Measurements from ENCODE around the gene TSACC. TPM values are rescaled to one million over a fixed set of nuclear protein-coding genes. Genes with fewer than 3 reads are reported as not detected.
A peak's percentile ranks its signal among the peaks of the same experiment; 100 is the strongest.
"Not testable (repeated sequence)": the region's sequence is repeated elsewhere in the genome, so short reads cannot be mapped to it uniquely, and the experiment has no call there.

Gene TSACC
- total RNA-seq (2014; rRNA removed; shearing (Covaris generic)) = not detected in 2 replicates

GRCh38 chr1:156338180-156338976 is at the start of gene TSACC, which contains the start of gene CCT3:
Gene TSACC (plus strand): TSS chr1:156338526. CDS start chr1:156339758, 1,232 bp downstream.
Gene CCT3 (minus strand): TSS chr1:156338292. CDS start chr1:156338184, 108 bp downstream.
- DNase-seq (ENCODE audit: low spot score) = peak; percentile 100
- in situ Hi-C loops (cut with HindIII; ENCODE audit: low sequenced_read_pairs) = no loop called here

- in situ Hi-C loops (cut with HindIII; ENCODE audit: low sequenced_read_pairs) = no loop called here
- no peak for DNase-seq (ENCODE audit: low spot score)
Observed at GRCh38 chr1:156289857-156290256, 48.5 kb upstream of the TSACC start.

GRCh38 chr1:156291226-156292061 is 46.9 kb upstream of the TSACC start:
- in situ Hi-C loops (cut with HindIII; ENCODE audit: low sequenced_read_pairs) = no loop called here
- peak; percentile 87 for DNase-seq (ENCODE audit: low spot score)

- in situ Hi-C loops (cut with HindIII; ENCODE audit: low sequenced_read_pairs) = no loop called here
- DNase-seq (ENCODE audit: low spot score) = no peak
Observed at GRCh38 chr1:156293098-156293434, 45.3 kb upstream of the TSACC start.

GRCh38 chr1:156293895-156294294 is 44.4 kb upstream of the TSACC start:
- DNase-seq (ENCODE audit: low spot score) = no peak
- in situ Hi-C loops (cut with HindIII; ENCODE audit: low sequenced_read_pairs) = no loop called here

- DNase-seq (ENCODE audit: low spot score) = peak; percentile 72
- in situ Hi-C loops (cut with HindIII; ENCODE audit: low sequenced_read_pairs) = no loop called here
Observed at GRCh38 chr1:156295391-156295947, 42.9 kb upstream of the TSACC start, which contains the start of gene GLMP. Gene GLMP (minus strand): TSS chr1:156295679. CDS start chr1:156295645, 34 bp downstream.

GRCh38 chr1:156298852-156299357 is 39.4 kb upstream of the TSACC start, which contains the start of gene VHLL:
Gene VHLL (minus strand): TSS chr1:156299307. CDS start chr1:156299189, 118 bp downstream.
- no peak for DNase-seq (ENCODE audit: low spot score)
- in situ Hi-C loops (cut with HindIII; ENCODE audit: low sequenced_read_pairs) = no loop called here

- in situ Hi-C loops (cut with HindIII; ENCODE audit: low sequenced_read_pairs) = no loop called here
- DNase-seq (ENCODE audit: low spot score) = no peak
Observed at GRCh38 chr1:156303241-156303640, 35.1 kb upstream of the TSACC start.

- DNase-seq (ENCODE audit: low spot score) = no peak
- in situ Hi-C loops (cut with HindIII; ENCODE audit: low sequenced_read_pairs) = no loop called here
Observed at GRCh38 chr1:156305215-156305614, 33.1 kb upstream of the TSACC start.

- in situ Hi-C loops (cut with HindIII; ENCODE audit: low sequenced_read_pairs) = no loop called here
- no peak for DNase-seq (ENCODE audit: low spot score)
Observed at GRCh38 chr1:156308078-156308477, 30.2 kb upstream of the TSACC start.

GRCh38 chr1:156310962-156311361 is 27.4 kb upstream of the TSACC start:
- in situ Hi-C loops (cut with HindIII; ENCODE audit: low sequenced_read_pairs) = no loop called here
- no peak for DNase-seq (ENCODE audit: low spot score)

- DNase-seq (ENCODE audit: low spot score) = no peak
- in situ Hi-C loops (cut with HindIII; ENCODE audit: low sequenced_read_pairs) = no loop called here
Observed at GRCh38 chr1:156316909-156317308, 21.4 kb upstream of the TSACC start.

- DNase-seq (ENCODE audit: low spot score) = peak; percentile 40
- in situ Hi-C loops (cut with HindIII; ENCODE audit: low sequenced_read_pairs) = no loop called here
Observed at GRCh38 chr1:156319664-156320063, 18.7 kb upstream of the TSACC start.

- in situ Hi-C loops (cut with HindIII; ENCODE audit: low sequenced_read_pairs) = no loop called here
- no peak for DNase-seq (ENCODE audit: low spot score)
Observed at GRCh38 chr1:156320560-156320959, 17.8 kb upstream of the TSACC start.

GRCh38 chr1:156323179-156323578 is 15.1 kb upstream of the TSACC start:
- DNase-seq (ENCODE audit: low spot score); in situ Hi-C loops (cut with HindIII; ENCODE audit: low sequenced_read_pairs): not testable (repeated sequence)

GRCh38 chr1:156336242-156336641 is 2.1 kb upstream of the TSACC start:
- in situ Hi-C loops (cut with HindIII; ENCODE audit: low sequenced_read_pairs) = no loop called here
- no peak for DNase-seq (ENCODE audit: low spot score)

GRCh38 chr1:156337052-156337887 is 1.1 kb upstream of the TSACC start:
- in situ Hi-C loops (cut with HindIII; ENCODE audit: low sequenced_read_pairs) = no loop called here
- peak; percentile 7 for DNase-seq (ENCODE audit: low spot score)

- DNase-seq (ENCODE audit: low spot score) = no peak
- in situ Hi-C loops (cut with HindIII; ENCODE audit: low sequenced_read_pairs) = no loop called here
Observed at GRCh38 chr1:156337888-156338179, 492 bp upstream of the TSACC start.

Measured in G401 (cell line).